Measurements from ENCODE around the gene CLASP2.
"Not testable (repeated sequence)": the region's sequence is repeated elsewhere in the genome, so short reads cannot be mapped to it uniquely, and the experiment has no call there.

CLASP2 gene

DNA sequence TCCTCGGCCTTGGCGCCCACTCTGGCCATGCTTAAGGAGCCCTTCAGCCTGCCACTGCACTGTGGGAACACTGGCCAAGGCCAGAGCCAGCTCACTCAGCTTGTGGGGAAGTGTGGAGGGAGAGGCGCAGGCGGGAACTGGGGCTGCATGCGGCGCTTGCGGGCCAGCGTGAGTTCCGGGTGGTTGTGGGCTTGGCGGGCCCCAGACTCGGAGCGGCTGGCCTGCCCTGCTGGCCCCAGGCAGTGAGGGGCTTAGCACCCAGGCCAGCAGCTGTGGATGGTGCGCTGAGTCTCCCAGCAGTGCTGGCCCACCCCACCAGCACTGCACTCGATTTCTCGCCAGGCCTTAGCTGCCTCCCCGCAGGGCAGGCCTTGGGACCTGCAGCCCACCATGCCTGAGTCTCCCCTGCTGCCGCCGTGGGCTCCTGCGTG, 264.7 kb downstream of the CLASP2 start:
- DNase-seq (ENCODE audit: low read depth in 2 of 2) = no peak

DNA sequence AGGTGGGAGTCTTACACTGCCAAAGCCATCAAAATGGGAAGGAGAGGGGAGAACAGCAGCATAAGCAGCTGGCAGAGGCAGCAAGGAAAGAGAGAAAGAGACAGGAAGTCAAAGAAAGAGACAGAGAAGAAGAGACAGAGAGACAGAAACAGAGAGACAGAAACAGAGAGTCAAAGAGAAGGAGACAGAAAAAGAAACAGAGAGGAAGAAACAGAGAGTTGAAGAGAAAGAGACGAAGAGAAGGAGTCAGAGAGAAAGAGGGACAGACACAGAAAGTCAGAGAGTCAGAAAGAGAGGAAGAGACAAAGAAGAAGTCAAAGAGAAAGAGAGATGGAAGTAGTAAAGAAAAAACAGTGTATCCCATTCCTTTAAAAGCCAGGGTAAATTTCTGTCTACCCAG, 266.1 kb downstream of the CLASP2 start:
- DNase-seq (ENCODE audit: low read depth in 2 of 2) = not testable (repeated sequence)

DNA sequence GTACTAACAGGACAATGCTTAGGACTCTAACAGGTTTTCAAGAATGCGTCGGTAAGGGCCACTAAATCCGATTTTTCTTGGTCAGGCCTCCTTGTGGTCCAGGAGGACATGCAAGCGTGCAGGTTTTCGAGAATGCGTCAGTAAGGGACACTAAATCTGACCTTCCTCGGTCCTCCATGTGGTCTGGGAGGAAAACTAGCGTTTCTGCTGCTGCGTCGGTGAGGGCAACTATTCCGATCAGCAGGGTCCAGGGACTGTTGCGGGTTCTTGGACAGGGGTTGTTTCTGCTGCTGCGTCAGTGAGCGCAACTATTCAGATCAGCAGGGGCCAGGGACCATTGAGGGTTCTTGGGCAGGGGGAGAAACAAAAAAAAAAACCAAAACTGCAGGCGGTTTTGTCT, 270.1 kb downstream of the CLASP2 start:
- DNase-seq (ENCODE audit: low read depth in 2 of 2) = no peak

DNA sequence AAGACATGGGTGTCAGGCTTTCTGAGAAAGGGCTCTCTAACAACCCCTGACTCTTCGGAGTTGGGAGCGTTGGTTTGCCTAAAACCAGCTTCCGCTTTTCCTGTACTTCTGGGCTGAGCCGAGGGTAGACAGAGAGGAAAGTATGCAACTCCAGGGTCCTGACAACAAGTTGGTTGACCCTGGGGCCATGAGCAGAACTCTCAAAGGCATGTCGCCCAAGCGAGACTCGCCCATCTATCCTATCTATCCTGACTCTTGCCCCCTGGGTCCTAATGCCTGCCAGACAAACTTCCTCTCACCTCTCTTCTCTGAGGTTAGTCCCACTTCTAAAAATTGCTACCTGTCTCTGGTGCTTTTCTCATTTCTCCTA, 270.8 kb downstream of the CLASP2 start:
- not testable (repeated sequence) for DNase-seq (ENCODE audit: low read depth in 2 of 2)

Data from fibroblast of skin of left biceps (primary cell).